Activated CD4-positive, alpha-beta memory T cell treated with anti-CD3 and anti-CD28 coated beads for 36 hours (primary cell): ENCODE results near the gene CFAP97D2. TPM values are rescaled to one million over a fixed set of nuclear protein-coding genes. Genes with fewer than 3 reads are reported as not detected.
"Not testable (repeated sequence)": the region's sequence is repeated elsewhere in the genome, so short reads cannot be mapped to it uniquely, and the experiment has no call there.

Experiments
- CTCF ChIA-PET: fragments of 350-600 bp; sonication (Branson Sonifier 250); formaldehyde crosslinking; loops from one replicate; lab custom pipeline; 2021; ENCODE audit warnings: antibody characterized with exemption, inconsistent platforms; lab: Charles Lee
- POLR2A ChIA-PET: fragments of 350-600 bp; sonication (Branson Sonifier 250); formaldehyde crosslinking; loops from one replicate; lab custom pipeline; 2021; ENCODE audit warnings: antibody characterized with exemption; lab: Charles Lee
- DNase-seq: peaks from one replicate; pipeline ENCODE4 v3.0.0-alpha.2; 2020
- H3K27ac Mint-ChIP-seq: one replicate; pipeline ENCODE4 v1.8.0; 2021; ENCODE audit warnings: mixed read lengths
- H3K27me3 Mint-ChIP-seq: one replicate; pipeline ENCODE4 v1.8.0; 2021; ENCODE audit warnings: mixed read lengths
- H3K36me3 Mint-ChIP-seq: one replicate; pipeline ENCODE4 v1.8.0; 2021; ENCODE audit warnings: mixed read lengths
- H3K4me1 Mint-ChIP-seq: one replicate; pipeline ENCODE4 v1.8.0; 2021; ENCODE audit warnings: low read depth, mixed read lengths
- H3K4me3 Mint-ChIP-seq: one replicate; pipeline ENCODE4 v1.8.0; 2021; ENCODE audit warnings: mild to moderate bottlenecking, mixed read lengths
- H3K9me3 Mint-ChIP-seq: one replicate; pipeline ENCODE4 v1.8.0; 2021; ENCODE audit warnings: mixed read lengths
- intact Hi-C: fragments of 100-400 bp; cut with micrococcal nuclease; formaldehyde crosslinking; loops from one replicate; pipeline ENCODE4 v1.15.1; 2023
- total RNA-seq, 2 experiments: library from RNA; stranded (reverse); gene quantifications; one replicate each; pipeline ENCODE4 v1.2.3, GENCODE V29; 2021

CFAP97D2 gene
- total RNA-seq, 2 experiments from 2014 or later = not detected

- H3K4me3 Mint-ChIP-seq = peak overlapping the region; percentile 64
- H3K27me3 Mint-ChIP-seq = no peaks in the 10 kb centered on the region
- peaks cover 71% of the 10 kb centered on the region for H3K4me1 Mint-ChIP-seq
- intact Hi-C loops = loop anchor here (1.0 kb wide), 1 partner anchor 10 kb away; no protein-coding TSS in a partner anchor
- no peaks in the 10 kb centered on the region for H3K9me3 Mint-ChIP-seq
- no peaks in the 10 kb centered on the region for H3K36me3 Mint-ChIP-seq
- ChIA-PET CTCF (interaction anchor here (0.6 to 1.3 kb wide), 6 partner anchors 10 to 179 kb away, joined by 3 to 8 read pairs (median 4); no protein-coding TSS in a partner anchor), POLR2A (interaction anchor here (0.9 to 1.4 kb wide), 3 partner anchors 10 to 18 kb away, joined by 3 to 4 read pairs (median 4); no protein-coding TSS in a partner anchor)
- peak; percentile 61 for DNase-seq
- peak overlapping the region; percentile 69 for H3K27ac Mint-ChIP-seq
Measured at GRCh38 chr13:114161644-114162532, 17.2 kb upstream of the CFAP97D2 start.

GRCh38 chr13:114162533-114162922, 16.5 kb upstream of the CFAP97D2 start:
- DNase-seq = no peak
- Mint-ChIP-seq H3K4me3 (peak overlapping the region; percentile 64), H3K9me3 (no peaks in the 10 kb centered on the region), H3K4me1 (peaks cover 73% of the 10 kb centered on the region), H3K27me3 (no peaks in the 10 kb centered on the region), H3K27ac (peak overlapping the region; percentile 69), H3K36me3 (no peaks in the 10 kb centered on the region)
- POLR2A ChIA-PET = no interaction called here
- intact Hi-C loops = loop anchor here (1.0 kb wide), 1 partner anchor 10 kb away; no protein-coding TSS in a partner anchor
- CTCF ChIA-PET = interaction anchor here (0.6 to 1.3 kb wide), 6 partner anchors 10 to 178 kb away, joined by 3 to 8 read pairs (median 4); no protein-coding TSS in a partner anchor

- no peak for DNase-seq
- H3K36me3 Mint-ChIP-seq = no peaks in the 10 kb centered on the region
- H3K27me3 Mint-ChIP-seq = no peaks in the 10 kb centered on the region
- no peaks in the 10 kb centered on the region for H3K9me3 Mint-ChIP-seq
- no peak overlapping the region for H3K4me3 Mint-ChIP-seq
- H3K27ac Mint-ChIP-seq = no peak overlapping the region
- CTCF ChIA-PET = interaction anchor here (1.2 kb wide), 1 partner anchor 62 kb away, joined by 4 read pairs; no protein-coding TSS in a partner anchor
- intact Hi-C loops = no loop called here
- POLR2A ChIA-PET = no interaction called here
- H3K4me1 Mint-ChIP-seq = peaks cover 72% of the 10 kb centered on the region
Measured at GRCh38 chr13:114164053-114164452, 15.0 kb upstream of the CFAP97D2 start.

- Mint-ChIP-seq H3K27ac (no peak overlapping the region), H3K4me1 (peaks cover 65% of the 10 kb centered on the region), H3K27me3 (no peaks in the 10 kb centered on the region), H3K4me3 (no peak overlapping the region), H3K36me3 (no peaks in the 10 kb centered on the region), H3K9me3 (no peaks in the 10 kb centered on the region)
- intact Hi-C loops = no loop called here
- ChIA-PET POLR2A (no interaction called here), CTCF (interaction anchor here (1.2 kb wide), 1 partner anchor 61 kb away, joined by 4 read pairs; no protein-coding TSS in a partner anchor)
- no peak for DNase-seq
Measured at GRCh38 chr13:114164681-114165429, 14.2 kb upstream of the CFAP97D2 start.

GRCh38 chr13:114166381-114167131, 12.5 kb upstream of the CFAP97D2 start:
- no peak overlapping the region for H3K4me3 Mint-ChIP-seq
- H3K27ac Mint-ChIP-seq = no peak overlapping the region
- no peaks in the 10 kb centered on the region for H3K36me3 Mint-ChIP-seq
- ChIA-PET CTCF (interaction anchor here (0.9 kb wide), 1 partner anchor 14 kb away, joined by 3 read pairs; no protein-coding TSS in a partner anchor), POLR2A (interaction anchor here (0.6 kb wide), 1 partner anchor 9 kb away, joined by 5 read pairs; no protein-coding TSS in a partner anchor)
- no peak for DNase-seq
- no peaks in the 10 kb centered on the region for H3K27me3 Mint-ChIP-seq
- H3K4me1 Mint-ChIP-seq = peaks cover 49% of the 10 kb centered on the region
- H3K9me3 Mint-ChIP-seq = peaks cover 2% of the 10 kb centered on the region
- intact Hi-C loops = no loop called here

- POLR2A ChIA-PET = no interaction called here
- H3K36me3 Mint-ChIP-seq = no peaks in the 10 kb centered on the region
Measured at GRCh38 chr13:114167426-114167825, 11.6 kb upstream of the CFAP97D2 start.

GRCh38 chr13:114167885-114168284, 11.2 kb upstream of the CFAP97D2 start:
- ChIA-PET CTCF (no interaction called here), POLR2A (no interaction called here)
- H3K27ac Mint-ChIP-seq = no peak overlapping the region
- H3K4me1 Mint-ChIP-seq = peaks cover 36% of the 10 kb centered on the region
- H3K36me3 Mint-ChIP-seq = peaks cover 2% of the 10 kb centered on the region
- no peak for DNase-seq
- no peak overlapping the region for H3K4me3 Mint-ChIP-seq
- peaks cover 9% of the 10 kb centered on the region for H3K9me3 Mint-ChIP-seq
- intact Hi-C loops = no loop called here
- no peaks in the 10 kb centered on the region for H3K27me3 Mint-ChIP-seq

More at GRCh38 chr13:114167426-114167825, 11.6 kb upstream of the CFAP97D2 start:
- Mint-ChIP-seq H3K27me3 (no peaks in the 10 kb centered on the region), H3K4me3 (no peak overlapping the region), H3K9me3 (peaks cover 5% of the 10 kb centered on the region), H3K27ac (no peak overlapping the region), H3K4me1 (peaks cover 40% of the 10 kb centered on the region)
- intact Hi-C loops = no loop called here
- DNase-seq = no peak
- CTCF ChIA-PET = no interaction called here

GRCh38 chr13:114173272-114173671, 5.8 kb upstream of the CFAP97D2 start:
- peaks cover 6% of the 10 kb centered on the region for H3K36me3 Mint-ChIP-seq
- intact Hi-C loops = no loop called here
- DNase-seq = no peak
- H3K27ac Mint-ChIP-seq = no peak overlapping the region
- CTCF ChIA-PET = interaction anchor here (1.1 kb wide), 2 partner anchors 25 to 33 kb away, joined by 3 read pairs; no protein-coding TSS in a partner anchor
- H3K27me3 Mint-ChIP-seq = no peaks in the 10 kb centered on the region
- POLR2A ChIA-PET = no interaction called here
- H3K4me3 Mint-ChIP-seq = no peak overlapping the region
- H3K4me1 Mint-ChIP-seq = peaks cover 23% of the 10 kb centered on the region
- H3K9me3 Mint-ChIP-seq = peaks cover 20% of the 10 kb centered on the region

- H3K27ac Mint-ChIP-seq = no peak overlapping the region
- H3K36me3 Mint-ChIP-seq = peaks cover 6% of the 10 kb centered on the region
- intact Hi-C loops = no loop called here
- H3K4me1 Mint-ChIP-seq = peaks cover 26% of the 10 kb centered on the region
- peaks cover 20% of the 10 kb centered on the region for H3K9me3 Mint-ChIP-seq
- H3K4me3 Mint-ChIP-seq = no peak overlapping the region
- H3K27me3 Mint-ChIP-seq = no peaks in the 10 kb centered on the region
- no peak for DNase-seq
- POLR2A ChIA-PET = no interaction called here
- CTCF ChIA-PET = interaction anchor here (1.1 kb wide), 2 partner anchors 25 to 34 kb away, joined by 3 read pairs; no protein-coding TSS in a partner anchor
Measured at GRCh38 chr13:114173745-114174144, 5.3 kb upstream of the CFAP97D2 start.

- Mint-ChIP-seq H3K4me3 (no peak overlapping the region), H3K9me3 (peaks cover 20% of the 10 kb centered on the region), H3K36me3 (peaks cover 6% of the 10 kb centered on the region), H3K27ac (no peak overlapping the region), H3K27me3 (no peaks in the 10 kb centered on the region), H3K4me1 (peaks cover 26% of the 10 kb centered on the region)
- intact Hi-C loops = no loop called here
- ChIA-PET POLR2A (no interaction called here), CTCF (no interaction called here)
- DNase-seq = no peak
Measured at GRCh38 chr13:114174529-114174961, 4.5 kb upstream of the CFAP97D2 start.

GRCh38 chr13:114176359-114176902, 2.6 kb upstream of the CFAP97D2 start:
- CTCF ChIA-PET = interaction anchor here (1.0 kb wide), 1 partner anchor 14 kb away, joined by 3 read pairs; no protein-coding TSS in a partner anchor
- H3K27me3 Mint-ChIP-seq, intact Hi-C loops, POLR2A ChIA-PET, DNase-seq, H3K27ac Mint-ChIP-seq, H3K36me3 Mint-ChIP-seq, H3K4me3 Mint-ChIP-seq: not testable (repeated sequence)
- peaks cover 17% of the 10 kb centered on the region for H3K9me3 Mint-ChIP-seq
- peaks cover 34% of the 10 kb centered on the region for H3K4me1 Mint-ChIP-seq
